Measurements from ENCODE around the gene CRTC1.

CRTC1 gene

DNA sequence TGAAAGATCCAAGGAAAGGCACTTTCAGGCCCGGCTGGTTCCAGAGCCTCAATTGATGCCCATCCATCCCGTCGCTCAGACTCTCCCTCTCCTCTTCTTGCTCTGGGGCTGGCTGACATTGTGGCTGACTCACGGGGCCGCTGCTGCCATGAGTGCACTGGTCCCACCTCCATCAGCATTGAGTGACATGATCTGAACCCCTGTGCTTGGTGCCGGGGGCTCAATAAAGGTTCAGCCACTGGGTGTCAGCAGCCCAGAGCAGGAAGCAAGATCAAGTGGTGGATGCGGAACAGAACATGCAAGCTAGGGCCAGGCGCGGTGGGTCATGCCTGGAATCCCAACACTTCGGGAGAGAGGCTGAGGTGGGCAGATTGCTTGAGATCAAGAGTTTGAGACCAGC is 68.1 kb downstream of the CRTC1 start:
- FAIRE-seq, result no peak

DNA sequence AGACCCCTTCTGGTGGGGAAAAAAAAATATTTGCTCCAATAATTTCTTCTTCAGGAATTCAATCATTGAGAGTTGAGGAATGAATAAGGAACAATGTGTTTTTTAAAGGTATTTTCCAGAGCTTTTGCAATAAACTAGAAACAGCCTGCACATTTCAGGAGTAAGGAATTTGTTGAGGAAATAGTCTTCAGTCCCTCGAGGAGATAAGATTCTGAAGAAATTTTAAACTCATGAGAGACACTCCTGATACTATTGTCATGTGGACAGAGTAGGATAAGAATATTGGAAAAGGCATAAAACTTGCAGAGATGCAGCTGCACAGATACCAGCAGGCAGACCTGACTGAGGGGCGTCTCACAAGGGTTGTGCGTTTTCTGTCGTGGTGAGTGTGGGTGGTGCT is 71.0 kb downstream of the CRTC1 start:
- FAIRE-seq, result no peak

DNA sequence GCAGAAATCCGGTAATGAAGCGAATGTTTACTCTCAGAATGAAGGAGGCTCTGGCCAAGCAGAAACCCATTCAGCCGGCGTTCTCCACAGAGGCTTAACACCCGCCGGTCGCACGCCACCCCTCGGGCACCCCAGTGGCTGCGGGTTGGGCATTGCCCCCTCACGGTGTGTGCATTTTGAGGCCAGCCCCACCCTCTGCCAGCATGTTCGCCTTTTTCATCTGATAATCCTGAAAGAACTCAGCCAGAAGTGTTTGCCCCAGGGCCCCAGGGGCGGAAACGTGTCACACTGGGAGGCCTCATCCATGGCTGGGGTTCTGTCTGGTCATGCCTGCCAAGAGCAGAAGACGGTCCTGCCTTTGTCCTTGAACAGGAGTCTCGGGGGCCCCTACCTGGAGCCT is 73.4 kb downstream of the CRTC1 start:
- FAIRE-seq, result no peak

DNA sequence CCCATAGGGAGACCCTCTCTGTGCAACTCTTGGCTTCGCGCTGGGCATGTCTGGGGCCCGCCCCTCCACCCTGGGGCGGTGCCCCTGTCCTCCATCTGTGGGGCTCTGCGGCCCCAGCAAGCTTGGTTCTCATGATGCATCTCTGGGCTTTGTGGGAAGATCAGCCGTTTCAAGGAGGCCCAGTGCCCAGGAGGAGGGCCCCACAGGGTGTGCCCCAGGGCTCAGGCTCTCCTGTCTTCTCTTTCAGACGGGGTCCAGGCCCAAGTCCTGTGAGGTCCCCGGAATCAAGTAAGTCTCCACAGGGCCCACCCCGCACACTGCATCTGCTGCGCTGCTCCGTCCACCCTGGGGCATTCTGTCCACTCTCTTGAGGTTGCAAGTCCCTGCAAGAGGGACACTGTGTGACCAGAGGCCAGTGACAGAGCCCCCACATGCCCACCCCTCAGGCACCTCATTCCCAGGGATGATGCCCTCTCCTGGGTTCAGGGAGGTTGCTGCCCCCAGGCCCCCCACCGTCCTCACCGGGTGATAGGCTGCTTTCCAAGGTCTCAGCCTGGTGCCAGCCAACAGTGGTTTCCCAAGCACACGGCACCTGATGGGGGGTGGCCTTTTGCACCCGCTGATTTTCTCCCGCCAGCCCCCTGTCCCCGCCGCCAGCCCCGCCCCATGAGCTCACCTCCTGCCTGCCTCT is 76.0 kb downstream of the CRTC1 start:
- no peak for FAIRE-seq

DNA sequence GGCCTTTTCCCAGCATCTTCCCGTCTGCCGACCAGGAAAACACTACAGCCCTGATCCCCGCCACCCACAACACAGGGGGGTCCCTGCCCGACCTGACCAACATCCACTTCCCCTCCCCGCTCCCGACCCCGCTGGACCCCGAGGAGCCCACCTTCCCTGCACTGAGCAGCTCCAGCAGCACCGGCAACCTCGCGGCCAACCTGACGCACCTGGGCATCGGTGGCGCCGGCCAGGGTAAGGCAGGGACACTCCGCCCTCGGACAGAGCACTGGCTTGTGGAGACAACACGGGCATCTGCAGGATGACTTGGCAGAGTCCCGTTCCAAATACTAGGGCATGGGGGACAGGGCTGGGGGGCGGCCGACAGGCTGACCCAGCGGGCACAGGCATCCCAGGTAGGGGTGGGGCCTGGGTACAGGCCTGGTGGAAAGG is 76.5 kb downstream of the CRTC1 start:
- FAIRE-seq, result no peak

DNA sequence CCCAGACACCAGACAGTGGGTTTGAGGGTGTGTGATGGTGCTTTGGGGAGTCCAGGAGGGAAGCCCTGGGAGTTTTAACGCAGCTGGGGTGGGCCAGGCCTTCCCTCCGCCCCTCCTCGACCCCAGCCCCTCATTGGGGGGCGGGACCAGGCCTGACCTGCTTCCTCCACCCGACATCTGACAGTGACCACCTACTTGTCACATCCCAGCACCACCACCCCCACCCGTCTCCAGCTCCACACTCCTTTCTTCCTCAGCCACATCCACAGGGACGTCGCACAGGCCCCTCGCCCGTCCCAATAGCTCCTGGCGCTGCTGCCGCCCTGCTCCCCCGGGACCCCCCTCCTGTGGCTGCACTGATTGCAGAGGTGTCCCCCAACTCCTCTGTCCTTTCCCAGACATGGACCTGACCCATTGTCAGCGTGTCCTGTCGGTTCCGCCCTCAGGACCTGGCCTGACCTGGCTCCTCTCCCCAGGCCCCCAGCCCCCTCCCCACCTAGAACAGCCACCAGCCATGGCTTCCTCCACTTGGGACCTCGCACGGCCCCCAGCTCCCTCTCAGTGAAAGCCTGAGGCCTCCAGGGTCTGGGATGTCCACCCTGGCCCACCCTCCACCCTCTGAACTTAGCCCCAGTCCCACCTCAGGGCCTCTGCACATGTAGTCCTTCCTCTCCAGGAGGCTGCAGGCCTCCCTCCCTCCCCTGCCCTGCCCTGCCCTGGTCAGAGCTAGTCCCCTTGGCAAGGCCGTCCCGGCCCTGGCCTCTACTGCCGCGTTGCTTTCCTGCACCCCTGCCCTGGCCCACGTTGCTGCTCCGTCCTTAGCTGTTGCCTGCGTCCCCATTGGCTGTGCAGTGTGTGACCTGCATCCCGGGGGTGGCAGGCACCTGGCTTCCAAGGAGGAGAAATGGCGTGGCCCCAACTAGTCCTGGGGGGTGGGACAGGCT is 77.2 kb downstream of the CRTC1 start:
- no peak for FAIRE-seq

DNA sequence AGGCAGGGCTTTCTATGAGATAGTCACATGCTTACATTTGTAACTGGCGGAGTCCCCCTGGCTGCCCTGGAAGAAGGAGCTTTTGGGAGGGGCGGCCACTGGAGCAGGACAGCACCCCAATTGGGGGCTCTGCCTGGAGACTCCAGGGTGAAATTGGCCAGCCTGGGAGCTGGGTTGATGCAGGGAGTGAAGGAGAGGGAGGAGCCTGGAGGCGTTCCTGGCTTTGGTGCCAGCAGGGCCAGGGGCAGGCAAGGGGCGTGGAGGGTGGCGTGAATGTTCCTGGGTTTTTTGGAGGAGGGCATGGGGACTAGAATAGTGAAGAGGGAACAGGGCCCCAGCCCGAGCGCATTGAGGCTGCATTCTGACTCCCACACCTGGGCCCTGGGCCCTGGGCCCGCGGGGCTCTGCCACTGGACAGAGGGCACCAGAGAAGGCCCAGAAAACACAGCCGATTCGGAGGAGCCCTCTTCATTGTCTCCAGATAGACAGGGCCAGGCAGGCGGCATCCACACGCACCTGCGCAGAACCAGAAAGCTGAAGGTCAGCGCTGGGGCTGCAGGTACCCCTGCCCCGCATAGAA is 78.1 kb downstream of the CRTC1 start:
- no peak for FAIRE-seq

DNA sequence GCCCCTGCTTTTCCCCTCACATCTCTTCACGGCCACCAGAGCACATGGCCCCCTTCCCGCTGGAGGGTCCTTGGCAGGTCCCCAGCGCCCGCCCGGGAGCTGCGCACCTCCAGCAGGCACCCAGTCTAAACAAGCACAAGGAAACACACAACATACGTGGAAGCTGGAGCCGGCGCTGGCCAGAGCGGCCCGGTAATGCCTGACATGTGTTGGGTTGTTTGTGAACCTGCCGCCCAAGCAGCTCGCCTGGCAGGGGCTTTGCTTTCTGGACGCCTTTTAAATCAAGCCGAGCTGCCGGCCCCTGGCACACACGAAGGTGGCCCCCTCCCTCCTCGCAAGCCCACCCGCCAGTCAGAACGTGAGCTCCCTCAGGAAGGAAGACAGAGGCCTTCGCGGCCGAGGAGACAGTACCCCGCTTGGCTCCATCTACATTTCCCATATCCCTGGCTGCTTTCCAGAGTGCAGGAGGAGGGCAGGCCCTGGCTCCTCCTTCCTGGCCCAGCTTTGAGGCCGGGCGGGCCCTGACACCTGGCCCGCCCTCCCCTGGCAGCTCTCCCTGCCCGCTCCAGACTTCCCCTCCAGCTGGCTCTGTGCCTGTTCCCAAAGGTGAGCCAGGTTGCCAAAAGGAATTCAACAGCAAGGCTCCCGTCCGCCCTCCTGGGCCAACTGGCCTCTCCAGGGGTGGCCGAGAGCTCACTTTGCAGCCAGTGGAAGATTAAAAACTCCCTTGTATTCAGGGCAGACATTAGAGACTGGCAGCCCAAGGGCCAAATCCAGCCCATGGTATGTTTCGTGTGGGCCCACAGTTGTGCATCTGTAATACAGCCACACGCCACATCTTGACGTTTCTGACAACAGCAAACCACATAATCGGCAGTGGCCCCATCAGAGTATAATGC is 78.9 kb downstream of the CRTC1 start:
- FAIRE-seq, result no peak

DNA sequence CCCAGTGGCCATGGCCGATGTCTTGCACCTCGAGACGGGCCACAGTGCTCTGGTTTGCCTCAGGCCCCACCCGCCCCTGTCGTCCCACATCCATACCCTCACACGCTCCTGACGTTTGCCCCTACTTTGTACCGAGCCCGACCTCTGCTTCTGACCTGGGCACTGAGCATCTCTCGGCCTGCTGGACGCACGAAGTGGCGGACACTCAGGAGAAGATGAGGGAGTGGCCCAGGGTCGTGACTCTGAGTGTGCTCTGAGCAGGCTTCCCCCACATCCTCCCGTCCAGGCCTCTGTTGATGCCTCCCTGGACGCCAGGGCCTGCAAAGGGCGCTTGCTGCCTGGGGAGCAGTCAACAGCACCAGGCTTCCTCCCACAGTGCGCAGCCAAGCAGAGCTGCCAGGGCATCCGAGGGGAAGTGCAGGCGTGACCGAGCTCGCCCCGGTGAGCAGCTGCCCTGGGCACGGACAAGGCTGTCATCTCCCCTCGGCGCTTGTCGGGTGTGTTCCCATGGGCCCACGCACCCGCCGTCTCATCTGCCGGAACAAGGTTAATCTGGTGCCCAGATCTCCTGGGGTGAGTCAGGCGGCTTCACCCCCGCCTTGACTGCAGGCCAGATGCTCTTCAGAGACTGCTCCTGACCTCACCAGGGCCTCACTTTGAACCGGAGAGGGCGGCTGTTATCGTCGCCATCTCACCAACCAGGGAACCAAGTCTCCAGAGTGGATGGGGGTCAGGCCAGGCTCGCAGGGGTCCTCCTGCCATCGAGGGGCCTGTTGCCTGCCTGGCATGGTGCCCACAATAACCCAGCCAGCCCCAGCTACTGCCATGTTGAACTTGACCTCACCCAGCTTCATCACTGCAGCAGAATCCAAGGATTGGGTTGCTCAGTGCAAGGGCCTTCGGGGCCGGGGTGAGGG is 80.5 kb downstream of the CRTC1 start:
- no peak for FAIRE-seq

DNA sequence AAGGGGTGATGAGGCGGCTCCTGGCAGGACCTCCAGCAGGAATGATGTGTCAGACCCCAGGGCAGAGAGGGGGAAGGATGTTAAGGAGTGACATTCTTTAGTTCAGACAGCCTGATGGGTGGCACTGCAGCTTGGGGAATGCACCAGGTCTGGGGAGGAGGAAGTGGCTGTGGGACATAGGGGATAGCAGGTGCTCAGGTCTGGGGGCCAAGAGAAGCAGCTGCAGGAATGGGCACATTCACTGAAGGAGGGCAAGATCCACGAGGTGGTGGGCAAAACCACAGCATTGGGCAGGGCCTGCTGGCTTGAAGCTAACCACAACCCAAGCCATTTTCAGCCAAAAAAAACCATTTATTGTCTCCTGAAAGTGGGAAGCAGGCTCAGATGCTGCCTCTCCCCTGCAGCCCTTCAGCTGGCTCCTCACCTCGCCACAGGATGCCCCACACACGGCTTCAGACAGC is 81.1 kb downstream of the CRTC1 start:
- no peak for FAIRE-seq

DNA sequence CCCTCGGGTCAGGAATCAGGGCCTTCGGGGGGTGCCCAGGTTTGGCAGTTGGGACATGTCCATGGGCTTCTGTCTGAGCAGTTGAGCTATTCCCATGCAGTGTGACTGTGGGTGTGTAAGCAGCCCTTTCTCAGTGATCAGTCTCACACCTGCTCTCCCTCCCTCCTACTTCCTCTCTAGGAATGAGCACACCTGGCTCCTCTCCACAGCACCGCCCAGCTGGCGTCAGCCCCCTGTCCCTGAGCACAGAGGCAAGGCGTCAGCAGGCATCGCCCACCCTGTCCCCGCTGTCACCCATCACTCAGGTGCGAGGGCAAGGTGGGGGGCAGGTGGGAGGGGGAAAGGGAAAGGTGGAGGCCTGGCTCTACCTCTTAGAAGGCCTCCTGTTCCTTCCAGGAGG is 81.7 kb downstream of the CRTC1 start:
- FAIRE-seq, result no peak

DNA sequence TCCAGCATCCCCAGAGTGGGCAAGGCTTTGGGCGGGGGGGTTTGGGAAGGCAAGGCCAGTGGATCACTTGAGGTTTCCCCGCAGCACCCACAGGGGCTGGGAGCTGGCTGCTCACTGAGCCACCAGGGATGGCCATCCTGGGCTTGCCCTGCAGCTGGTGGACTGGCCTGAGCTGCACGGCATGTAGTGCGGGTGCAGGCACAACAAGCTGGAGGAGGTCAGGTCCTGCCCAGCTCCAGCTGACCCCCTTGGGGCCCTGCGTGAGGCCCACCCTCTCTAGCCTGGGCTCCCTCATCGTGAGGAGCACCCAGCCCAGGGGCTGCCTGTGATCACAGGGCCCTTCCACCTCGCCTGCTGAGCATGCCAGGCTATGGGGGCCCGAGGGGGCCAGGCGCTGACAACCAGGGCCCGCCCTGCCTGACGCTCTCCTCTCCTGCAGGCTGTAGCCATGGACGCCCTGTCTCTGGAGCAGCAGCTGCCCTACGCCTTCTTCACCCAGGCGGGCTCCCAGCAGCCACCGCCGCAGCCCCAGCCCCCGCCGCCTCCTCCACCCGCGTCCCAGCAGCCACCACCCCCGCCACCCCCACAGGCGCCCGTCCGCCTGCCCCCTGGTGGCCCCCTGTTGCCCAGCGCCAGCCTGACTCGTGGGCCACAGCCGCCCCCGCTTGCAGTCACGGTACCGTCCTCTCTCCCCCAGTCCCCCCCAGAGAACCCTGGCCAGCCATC is 84.7 kb downstream of the CRTC1 start:
- no peak for FAIRE-seq

DNA sequence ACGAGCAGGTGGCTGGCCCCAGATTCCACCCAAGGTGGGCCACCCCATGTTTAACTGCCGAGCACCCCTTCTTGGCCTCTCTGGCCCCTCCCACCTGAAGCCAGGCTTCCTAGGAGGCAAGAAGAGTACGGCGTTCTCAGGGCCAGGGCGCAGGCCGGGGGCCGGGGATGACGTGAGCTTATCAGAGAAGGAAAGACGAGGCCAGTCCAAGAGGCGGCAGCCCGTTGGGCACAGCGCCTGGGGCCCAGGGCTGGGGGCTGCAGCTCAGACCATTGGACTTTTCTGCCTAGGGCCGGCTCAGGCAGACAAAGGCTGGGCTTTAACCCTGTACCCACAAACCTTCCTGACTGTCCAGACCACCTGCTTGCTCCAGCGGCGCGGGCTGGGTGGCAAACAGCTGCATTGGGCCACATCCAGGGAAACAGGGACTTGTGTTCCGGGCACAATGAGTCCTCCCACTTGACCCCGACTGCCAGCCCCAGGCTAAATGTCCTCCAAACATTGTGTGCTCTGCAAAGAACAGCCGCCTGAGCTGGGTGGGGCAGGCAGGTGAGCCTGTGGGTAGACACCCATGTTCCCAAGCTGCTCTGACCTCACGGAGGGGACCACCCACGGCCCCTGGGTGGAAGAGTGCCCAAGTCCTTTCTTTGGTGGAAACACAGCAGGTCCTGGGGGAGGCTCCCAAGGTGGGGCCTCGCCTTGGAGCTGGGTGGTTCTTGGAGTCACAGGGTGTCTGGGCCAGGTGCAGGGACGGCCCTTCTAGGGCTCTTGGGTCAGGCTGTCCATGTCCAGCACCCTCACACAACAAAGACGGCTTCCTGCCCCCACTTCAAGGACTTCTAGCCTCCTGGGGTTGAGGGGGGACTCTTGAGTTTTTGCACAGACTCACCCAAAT is 85.8 kb downstream of the CRTC1 start:
- no peak for FAIRE-seq

DNA sequence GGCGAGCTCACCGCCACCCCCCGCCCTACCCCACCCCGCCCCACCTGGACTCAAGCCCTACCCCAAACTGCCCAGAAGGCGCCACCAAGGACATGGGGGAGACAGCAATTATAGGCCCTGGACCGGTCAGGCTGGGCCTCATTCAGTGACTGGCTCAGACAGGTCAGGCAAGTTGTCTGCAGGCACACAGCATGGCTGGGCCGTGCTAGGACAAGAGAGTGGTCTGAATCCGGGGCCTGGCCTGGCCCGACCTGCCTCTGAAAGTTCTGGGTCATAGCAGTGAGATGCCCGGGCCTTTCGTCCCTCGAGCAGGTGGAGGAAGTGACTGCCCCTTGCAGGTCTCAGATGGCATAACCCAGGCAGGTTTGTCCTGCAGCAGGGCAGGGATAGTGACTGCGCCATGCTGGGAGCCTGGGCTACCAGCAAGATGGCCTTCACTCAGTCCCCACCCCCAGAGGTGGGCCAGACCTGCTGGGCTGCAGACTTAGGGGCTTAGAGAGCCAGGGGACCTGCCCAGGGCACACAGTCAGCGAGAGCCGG is 86.6 kb downstream of the CRTC1 start:
- no peak for FAIRE-seq

DNA sequence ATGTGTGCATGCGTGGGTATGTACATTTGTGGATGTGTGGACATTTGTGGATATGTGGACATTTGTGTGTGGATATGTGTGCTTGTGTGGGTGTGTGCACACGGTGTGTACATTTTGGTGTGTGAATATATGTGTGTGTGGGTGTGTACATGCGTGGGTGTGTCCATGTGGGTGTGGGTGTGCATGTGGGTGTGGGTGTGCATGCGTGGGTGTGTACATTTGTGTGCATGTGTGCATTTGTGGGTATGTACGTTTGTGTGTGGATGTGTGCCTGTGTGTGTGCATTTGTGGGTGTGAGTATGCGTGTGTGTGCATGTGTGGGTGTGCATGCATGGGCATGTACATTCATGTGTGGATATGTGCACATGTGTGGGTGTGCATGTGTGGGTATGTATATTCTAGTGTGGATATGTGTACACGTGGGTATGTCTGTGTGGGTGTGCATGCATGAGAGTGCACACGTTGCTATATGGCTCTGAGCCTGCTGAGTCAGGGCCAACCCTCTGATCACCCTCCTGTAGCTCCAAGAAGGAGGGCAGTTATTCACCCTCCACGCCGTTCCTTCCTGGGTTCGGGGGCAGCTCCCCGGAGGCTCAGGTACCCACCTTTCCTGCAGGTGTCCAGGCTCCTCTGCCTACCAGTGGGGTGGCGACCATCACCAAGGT is 87.3 kb downstream of the CRTC1 start:
- no peak for FAIRE-seq

DNA sequence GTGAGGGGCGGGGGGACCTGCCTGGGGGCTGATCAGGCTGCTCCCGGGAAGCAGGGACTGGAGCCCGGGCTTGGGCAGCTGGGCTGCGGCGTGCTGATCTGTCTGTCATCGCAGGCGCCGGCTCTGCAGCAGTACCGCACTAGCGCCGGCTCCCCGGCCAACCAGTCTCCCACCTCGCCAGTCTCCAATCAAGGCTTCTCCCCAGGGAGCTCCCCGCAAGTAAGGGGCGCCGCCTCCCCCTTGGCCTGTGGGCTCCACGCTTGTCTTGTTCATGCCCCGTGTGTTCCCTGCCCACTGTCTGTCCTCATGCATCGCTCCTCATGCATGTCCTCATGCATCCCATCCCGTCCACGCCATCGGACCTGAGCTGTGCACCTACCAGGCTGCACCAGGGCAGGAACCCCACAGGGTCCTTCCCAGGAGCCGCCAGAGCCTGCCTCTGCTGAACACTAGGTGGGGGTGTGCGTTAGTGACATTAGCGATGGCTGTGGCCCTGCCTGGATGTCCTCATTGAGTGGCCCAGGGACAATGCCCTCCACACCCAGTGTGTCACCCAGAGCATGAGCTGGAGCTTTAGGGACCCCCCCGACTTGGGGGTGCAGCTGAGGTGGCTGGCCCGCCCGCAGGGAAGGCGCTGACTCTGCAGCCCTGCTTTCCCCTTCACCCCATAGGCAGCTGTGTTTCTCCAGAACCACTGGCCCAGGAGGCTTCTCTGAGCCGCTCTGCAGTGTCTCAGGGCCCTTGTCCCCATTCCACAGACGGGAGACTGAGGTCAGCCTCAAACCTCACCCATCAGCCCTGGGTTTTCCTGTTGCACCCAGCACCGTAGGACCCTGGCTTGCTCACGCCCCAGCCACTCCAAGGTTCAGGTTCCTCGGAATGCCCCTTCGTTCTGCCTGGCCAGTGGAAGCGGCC is 88.1 kb downstream of the CRTC1 start:
- no peak for FAIRE-seq
